22Rv1 (cell line): ENCODE results near the gene SMARCA5.

ENCODE experiments used
- H3K27ac ChIP-seq: fragments of 450-650 bp; 2 replicates; pipeline ENCODE4 v1.5.1; 2017
- ZFX ChIP-seq: fragments of 450-650 bp; IDR thresholded peaks from 2 replicates; pipeline ENCODE4 v1.6.1; 2017; ENCODE audit warnings: antibody characterized with exemption, borderline replicate concordance
- TF ChIP-seq, protein P1 (sequence below): fragments of 450-650 bp; IDR thresholded peaks from 2 replicates; pipeline ENCODE4 v1.5.1; 2017; ENCODE audit warnings: mild to moderate bottlenecking

SMARCA5 gene

DNA sequence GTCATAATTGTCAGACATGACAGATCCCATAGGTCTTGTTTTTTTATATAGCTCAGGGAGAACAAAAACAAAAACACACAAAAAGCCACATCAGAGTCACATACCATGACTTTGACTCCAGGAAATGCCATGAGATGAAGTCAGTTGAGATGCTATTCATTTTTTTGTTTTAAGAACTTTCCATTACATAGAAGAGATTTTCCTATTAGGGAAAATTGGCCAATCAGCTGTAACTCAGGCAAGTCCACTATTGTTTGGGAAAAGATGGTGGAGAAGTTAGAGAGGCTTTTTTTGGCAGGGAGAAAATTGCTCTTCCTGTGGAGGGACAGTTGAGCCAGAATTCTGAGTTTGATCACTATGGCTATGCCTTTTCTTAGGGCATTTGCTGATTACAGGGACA lies 72.6 kb downstream of the SMARCA5 start:
- TF ChIP-seq, protein P1, sequence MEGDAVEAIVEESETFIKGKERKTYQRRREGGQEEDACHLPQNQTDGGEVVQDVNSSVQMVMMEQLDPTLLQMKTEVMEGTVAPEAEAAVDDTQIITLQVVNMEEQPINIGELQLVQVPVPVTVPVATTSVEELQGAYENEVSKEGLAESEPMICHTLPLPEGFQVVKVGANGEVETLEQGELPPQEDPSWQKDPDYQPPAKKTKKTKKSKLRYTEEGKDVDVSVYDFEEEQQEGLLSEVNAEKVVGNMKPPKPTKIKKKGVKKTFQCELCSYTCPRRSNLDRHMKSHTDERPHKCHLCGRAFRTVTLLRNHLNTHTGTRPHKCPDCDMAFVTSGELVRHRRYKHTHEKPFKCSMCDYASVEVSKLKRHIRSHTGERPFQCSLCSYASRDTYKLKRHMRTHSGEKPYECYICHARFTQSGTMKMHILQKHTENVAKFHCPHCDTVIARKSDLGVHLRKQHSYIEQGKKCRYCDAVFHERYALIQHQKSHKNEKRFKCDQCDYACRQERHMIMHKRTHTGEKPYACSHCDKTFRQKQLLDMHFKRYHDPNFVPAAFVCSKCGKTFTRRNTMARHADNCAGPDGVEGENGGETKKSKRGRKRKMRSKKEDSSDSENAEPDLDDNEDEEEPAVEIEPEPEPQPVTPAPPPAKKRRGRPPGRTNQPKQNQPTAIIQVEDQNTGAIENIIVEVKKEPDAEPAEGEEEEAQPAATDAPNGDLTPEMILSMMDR, result no peak
- TF ChIP-seq ZFX, result no peak
- H3K27ac ChIP-seq, result no peak overlapping the region

DNA sequence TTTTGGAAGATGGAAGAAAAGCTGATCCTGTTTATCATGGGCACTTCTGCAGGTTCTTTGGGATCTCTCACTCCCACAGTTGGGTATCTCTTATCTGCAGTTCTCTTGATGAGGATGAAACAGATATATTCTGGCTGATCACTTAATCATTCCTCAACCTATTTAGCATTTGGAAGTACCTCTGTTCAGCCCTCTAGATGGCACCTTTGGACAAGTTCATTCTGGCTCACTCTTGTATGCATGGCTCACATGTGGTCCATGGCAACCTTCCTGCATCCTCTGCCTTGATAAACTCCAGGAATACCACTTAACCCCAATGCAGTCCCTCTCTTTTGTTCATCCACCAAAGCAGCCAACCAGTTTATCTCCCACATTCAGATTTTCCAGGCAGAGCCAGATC lies 74.2 kb downstream of the SMARCA5 start:
- H3K27ac ChIP-seq, result no peak overlapping the region
- TF ChIP-seq ZFX, result no peak
- TF ChIP-seq, protein P1, result peak; percentile 30

DNA sequence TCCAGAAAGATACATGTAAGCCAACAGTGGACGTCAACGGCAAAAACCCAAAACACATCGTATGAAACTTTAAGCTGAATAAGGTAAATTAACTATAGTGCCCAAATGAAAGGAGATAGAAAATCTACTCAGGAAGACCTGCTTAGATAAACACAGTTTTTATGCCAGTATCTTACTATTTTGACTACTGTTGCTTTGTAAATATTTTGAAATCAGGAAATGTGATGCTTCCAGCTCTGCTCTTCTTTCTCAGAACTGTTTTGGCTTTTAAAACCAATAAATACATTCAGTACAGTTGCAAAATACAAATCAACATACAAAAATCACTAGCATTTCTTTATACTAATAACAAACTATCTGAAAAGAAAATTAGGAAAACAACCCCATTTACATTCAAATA lies 83.8 kb downstream of the SMARCA5 start:
- no peak overlapping the region for H3K27ac ChIP-seq
- TF ChIP-seq, protein P1, result no peak
- TF ChIP-seq ZFX, result no peak

DNA sequence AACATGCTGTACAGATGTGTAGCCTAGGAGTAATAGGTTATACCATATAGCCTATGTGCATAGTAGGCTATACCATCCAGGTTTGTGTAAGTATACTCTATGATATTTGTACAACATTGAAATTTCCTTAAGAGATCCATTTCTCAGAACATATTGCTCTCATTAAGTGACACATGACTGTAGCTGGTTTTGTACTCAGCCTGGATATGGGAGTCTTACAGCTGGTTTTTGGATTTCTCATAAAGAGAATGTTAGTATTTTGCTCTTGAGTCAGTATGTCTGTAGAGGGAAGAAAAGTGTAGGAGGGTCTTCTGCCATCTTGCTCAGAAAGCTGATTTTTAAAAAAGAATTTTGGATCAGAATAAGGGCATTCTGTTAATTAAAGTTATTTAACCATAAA lies 85.3 kb downstream of the SMARCA5 start:
- TF ChIP-seq, protein P1, result no peak
- TF ChIP-seq ZFX, result no peak
- no peak overlapping the region for H3K27ac ChIP-seq

DNA sequence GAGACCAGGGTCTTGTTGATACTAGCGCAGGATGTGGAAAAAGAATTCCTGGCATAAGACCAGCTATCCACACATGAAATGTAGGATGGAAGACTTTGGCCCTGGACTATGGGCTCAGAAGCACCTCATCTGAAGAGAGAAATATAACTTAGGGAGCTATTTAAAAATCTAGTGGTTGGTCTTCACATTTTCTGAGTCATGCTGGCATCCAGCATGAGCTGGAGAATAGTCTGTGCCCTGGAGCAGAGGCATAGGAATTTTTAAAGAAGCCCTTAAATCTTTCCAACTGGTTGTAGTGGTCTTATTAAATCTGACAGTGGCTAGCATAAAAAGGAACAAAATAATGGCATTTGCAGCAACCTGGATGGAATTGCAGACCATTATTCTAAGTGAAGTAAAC lies 86.3 kb downstream of the SMARCA5 start:
- no peak overlapping the region for H3K27ac ChIP-seq
- TF ChIP-seq ZFX, result no peak
- TF ChIP-seq, protein P1, result no peak

DNA sequence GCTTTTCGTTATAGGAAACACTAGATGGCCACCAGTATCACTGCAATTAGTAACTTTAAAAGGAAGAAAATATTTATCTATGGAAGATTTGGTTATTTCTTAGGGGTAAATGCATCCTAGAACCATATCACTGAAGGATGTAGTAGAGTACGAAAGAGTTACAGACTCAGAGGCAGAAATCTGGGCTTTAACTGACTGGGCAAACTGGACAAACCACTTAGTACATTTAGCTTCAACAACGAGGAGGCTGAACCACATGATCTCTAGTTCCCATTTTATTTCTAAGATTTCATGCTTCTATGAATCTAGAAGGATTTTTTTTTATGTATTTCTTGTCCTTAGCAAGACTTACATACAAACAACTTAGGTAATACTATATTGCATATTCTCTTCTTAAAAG lies 93.0 kb downstream of the SMARCA5 start:
- no peak for TF ChIP-seq ZFX
- TF ChIP-seq, protein P1, result no peak
- H3K27ac ChIP-seq, result no peak overlapping the region
